GM12874 (cell line): ENCODE measurements around the gene P2RY10.

Source experiments
- TF ChIP-seq, protein P1 (sequence below): IDR thresholded peaks from 2 replicates; pipeline ENCODE4 v1.5.1; 2011; ENCODE audit warnings: low read depth, mild to moderate bottlenecking, control low read depth, low read length, moderate library complexity; ENCODE audit not compliant: insufficient read depth

P2RY10 gene

DNA sequence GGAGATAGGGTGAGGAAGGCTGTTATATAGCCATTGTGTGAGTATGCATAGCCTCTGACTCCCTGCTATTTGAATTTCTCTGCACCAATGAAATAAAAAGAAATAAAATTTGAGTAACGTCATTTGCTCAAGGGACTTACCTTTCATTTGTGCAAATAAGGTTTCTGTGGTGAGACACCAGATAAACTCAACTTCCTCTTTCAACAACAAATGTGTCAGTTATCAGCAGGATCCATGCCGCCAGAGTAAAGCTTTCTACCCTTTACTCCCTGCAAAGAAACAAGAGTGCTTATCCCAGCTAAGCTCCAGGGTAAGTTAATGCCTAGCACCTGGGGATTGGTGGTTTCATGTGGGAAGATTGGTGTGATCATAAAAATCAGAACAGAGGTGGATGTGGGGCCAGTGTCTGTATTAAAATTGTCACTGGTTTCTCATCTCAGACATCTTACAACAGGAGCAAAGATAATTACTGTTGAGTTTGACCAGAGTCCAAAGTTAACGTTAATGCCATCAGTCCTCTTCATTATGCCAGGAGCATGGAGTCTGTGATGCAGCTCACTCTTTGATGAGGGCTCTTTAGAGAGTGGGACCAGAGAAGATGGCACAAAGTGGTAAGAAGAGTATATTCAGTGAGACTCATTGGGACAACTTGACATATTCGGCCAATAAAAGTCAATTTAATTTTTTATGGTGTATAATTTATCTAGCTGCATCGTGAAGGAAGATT lies at the start of gene P2RY10:
Gene P2RY10 (plus strand): TSS at position 206 of the 727 bp plus-strand sequence. CDS start 15,130 bp downstream, outside the sequence.
- TF ChIP-seq, protein P1, sequence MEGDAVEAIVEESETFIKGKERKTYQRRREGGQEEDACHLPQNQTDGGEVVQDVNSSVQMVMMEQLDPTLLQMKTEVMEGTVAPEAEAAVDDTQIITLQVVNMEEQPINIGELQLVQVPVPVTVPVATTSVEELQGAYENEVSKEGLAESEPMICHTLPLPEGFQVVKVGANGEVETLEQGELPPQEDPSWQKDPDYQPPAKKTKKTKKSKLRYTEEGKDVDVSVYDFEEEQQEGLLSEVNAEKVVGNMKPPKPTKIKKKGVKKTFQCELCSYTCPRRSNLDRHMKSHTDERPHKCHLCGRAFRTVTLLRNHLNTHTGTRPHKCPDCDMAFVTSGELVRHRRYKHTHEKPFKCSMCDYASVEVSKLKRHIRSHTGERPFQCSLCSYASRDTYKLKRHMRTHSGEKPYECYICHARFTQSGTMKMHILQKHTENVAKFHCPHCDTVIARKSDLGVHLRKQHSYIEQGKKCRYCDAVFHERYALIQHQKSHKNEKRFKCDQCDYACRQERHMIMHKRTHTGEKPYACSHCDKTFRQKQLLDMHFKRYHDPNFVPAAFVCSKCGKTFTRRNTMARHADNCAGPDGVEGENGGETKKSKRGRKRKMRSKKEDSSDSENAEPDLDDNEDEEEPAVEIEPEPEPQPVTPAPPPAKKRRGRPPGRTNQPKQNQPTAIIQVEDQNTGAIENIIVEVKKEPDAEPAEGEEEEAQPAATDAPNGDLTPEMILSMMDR, result no peak

- TF ChIP-seq, protein P1, result no peak
Measured at GRCh38 chrX:78922754-78923153, 22.4 kb upstream of the P2RY10 start.

GRCh38 chrX:78923198-78924015 lies 21.8 kb upstream of the P2RY10 start:
- TF ChIP-seq, protein P1, result no peak

- TF ChIP-seq, protein P1, result no peak
Measured at GRCh38 chrX:78931814-78932213, 13.4 kb upstream of the P2RY10 start.

GRCh38 chrX:78934866-78935265 lies 10.3 kb upstream of the P2RY10 start:
- TF ChIP-seq, protein P1, result no peak

- TF ChIP-seq, protein P1, result no peak
Measured at GRCh38 chrX:78944351-78944750, 840 bp upstream of the P2RY10 start.

DNA sequence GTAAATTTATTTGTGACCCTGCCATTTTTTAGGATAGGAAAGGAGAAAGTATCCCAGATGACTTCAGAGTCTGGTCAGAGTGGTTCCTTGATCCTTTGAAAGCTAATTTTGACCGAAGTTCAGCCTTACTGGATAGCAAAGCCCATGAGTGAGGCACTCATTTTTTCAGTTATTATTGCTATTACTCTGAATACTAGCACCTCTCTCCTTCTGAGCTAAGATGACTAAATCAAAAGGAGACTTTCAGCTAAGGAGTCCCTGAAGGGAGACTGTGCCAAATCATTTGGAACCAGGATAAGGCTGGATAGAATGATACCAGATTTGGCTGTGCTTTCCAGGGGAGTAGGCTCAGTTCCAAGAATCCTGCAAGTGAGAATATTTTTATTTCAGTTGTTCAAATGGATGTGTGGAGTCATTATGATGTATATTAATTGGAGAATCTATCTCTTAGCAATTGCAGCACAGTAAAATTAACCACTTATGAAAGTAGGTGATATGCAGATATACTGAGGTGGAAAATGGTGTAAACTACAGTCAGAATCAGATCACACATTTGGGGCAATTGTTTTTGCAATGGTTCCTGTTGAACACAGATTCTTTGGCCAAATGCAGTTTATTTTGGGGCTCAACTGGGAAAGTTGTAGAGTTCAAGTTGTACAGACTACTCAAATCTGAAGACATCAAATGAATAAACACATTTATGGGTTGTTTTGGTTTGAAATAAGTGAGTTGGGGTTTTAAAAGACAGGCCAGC lies 1.2 kb downstream of the P2RY10 start:
- TF ChIP-seq, protein P1, result no peak
